Suprapubic skin (tissue), 4 donors: Measurements from ENCODE around the gene RAB17.

Source experiments
- POLR2A ChIP-seq, 2 donors: fragments of 450-650 bp; IDR thresholded peaks; one replicate each; pipeline ENCODE4 v1.6.1; 2017; ENCODE audit warnings: antibody characterized with exemption in 2 of 2, mild to moderate bottlenecking in 2 of 2, moderate library complexity in 2 of 2
- POLR2AphosphoS5 ChIP-seq, 3 donors: sonication (generic); formaldehyde crosslinking; IDR thresholded peaks; one replicate each; pipeline ENCODE4 v1.6.1; 2017; ENCODE audit warnings: antibody characterized with exemption in 3 of 3
- TF ChIP-seq, protein P1 (sequence below), 2 donors: fragments of 200-600 bp in 1 of 2; fragments of 450-650 bp in 1 of 2; sonication (generic) in 1 of 2; IDR thresholded peaks; one replicate each; pipeline ENCODE4 v1.5.1; 2016 to 2019; ENCODE audit warnings: antibody characterized with exemption in 2 of 2, mild to moderate bottlenecking in 1 of 2, moderate library complexity in 1 of 2

DNA sequence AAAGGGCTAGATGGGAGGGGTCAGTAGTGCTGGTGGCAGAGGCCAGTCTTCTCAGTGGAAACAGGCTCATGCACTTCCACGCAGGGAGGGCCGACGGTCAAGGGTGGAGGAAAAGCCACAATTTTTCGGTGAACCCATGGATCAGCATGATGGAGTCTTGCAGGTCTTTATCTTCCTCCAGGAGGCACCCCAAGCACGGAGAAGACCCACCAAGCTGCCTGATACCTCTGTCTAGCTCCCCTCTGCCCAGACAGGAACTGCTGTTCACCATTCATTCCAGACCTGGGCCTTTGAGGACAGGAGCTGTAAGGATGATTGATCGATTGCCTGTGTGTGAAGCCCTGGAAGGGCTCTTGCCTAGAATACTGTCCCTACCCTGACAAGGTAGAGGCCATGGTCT, 34.0 kb upstream of the RAB17 start:
- TF ChIP-seq POLR2AphosphoS5 (IDR thresholded peaks at IDR 0.05) (no peak), POLR2A (IDR thresholded peaks at IDR 0.05) (no peak)
- TF ChIP-seq, protein P1, sequence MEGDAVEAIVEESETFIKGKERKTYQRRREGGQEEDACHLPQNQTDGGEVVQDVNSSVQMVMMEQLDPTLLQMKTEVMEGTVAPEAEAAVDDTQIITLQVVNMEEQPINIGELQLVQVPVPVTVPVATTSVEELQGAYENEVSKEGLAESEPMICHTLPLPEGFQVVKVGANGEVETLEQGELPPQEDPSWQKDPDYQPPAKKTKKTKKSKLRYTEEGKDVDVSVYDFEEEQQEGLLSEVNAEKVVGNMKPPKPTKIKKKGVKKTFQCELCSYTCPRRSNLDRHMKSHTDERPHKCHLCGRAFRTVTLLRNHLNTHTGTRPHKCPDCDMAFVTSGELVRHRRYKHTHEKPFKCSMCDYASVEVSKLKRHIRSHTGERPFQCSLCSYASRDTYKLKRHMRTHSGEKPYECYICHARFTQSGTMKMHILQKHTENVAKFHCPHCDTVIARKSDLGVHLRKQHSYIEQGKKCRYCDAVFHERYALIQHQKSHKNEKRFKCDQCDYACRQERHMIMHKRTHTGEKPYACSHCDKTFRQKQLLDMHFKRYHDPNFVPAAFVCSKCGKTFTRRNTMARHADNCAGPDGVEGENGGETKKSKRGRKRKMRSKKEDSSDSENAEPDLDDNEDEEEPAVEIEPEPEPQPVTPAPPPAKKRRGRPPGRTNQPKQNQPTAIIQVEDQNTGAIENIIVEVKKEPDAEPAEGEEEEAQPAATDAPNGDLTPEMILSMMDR (IDR thresholded peaks at IDR 0.05) = no peak
